ENCODE data around the gene ADARB2.
"Not testable (repeated sequence)": the region's sequence is repeated elsewhere in the genome, so short reads cannot be mapped to it uniquely, and the experiment has no call there.

The ADARB2 gene

DNA sequence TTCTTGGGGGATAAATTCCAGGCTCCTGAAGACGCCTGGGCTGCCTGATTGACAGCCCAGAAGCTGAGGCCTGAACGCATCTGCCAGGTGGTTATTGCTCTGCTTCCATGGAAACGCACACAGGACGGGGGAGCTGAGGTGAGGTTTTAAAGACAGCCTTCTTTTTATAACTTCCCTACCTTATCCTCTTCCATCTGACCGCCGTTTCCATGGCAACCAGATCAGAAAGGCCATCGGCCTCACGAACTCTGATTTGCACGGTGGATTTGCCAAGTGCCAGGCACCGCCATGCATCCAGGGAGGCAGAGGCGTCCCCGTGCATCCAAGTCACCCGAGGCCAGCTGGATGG, 260.9 kb downstream of the ADARB2 start:
- no peak for DNase-seq

DNA sequence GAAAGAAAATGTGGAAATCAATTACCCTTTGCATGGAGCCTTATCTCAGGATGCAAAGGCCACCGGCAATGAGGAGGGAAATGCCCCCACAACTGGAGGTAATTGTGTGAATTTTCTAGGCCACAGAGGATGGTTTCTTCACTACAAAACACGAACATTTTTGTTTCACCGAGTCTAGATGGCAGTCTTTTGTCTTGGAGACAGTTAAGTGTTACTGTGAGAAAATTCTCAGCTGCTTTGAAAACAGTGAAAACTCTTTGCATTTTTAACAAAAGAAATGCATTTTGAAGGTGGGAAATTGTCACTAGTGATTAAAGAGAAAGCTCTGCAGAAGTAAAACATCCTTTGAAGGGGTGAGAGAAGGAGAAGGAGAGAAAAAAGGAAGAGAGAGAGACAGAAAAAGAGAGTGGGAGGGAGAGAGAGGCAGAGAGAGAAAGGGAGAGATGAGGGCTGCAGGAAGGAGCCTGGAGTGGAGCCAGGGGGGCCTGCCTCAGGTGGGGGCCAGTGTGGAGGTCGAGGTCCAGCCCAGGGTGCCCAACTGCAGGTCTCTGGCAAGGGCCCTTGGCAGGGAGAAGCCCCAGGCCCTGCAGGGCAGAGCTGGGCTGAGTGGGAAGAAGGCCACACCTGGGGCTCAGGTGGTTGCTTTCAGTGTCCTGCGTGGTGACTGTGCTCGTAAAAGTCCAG, 261.4 kb downstream of the ADARB2 start:
- DNase-seq = no peak

DNA sequence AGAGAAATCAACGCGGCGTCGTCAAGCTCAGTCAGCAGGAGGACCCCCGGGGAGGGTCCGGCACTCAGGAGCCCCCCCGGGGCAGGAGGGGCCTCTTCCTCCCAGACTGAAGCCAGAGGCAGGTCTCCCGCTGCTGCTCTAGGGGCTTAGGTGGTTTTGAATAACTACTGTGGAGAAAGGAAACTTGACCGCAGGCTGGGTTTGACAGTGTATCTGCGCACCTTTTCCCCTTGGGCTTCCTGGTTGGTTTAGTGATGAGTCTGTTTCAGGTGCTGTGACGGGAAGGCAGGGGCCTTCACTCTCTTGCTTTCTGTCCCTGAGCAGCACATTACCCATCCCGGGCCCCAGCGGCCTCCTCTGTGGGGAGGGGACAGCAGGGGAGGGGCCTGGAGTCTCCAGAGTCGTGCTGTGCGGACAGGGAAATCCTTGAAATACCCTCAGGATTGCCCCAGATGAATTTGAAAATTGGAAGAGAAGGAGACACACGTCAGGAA, 262.2 kb downstream of the ADARB2 start:
- DNase-seq = no peak

DNA sequence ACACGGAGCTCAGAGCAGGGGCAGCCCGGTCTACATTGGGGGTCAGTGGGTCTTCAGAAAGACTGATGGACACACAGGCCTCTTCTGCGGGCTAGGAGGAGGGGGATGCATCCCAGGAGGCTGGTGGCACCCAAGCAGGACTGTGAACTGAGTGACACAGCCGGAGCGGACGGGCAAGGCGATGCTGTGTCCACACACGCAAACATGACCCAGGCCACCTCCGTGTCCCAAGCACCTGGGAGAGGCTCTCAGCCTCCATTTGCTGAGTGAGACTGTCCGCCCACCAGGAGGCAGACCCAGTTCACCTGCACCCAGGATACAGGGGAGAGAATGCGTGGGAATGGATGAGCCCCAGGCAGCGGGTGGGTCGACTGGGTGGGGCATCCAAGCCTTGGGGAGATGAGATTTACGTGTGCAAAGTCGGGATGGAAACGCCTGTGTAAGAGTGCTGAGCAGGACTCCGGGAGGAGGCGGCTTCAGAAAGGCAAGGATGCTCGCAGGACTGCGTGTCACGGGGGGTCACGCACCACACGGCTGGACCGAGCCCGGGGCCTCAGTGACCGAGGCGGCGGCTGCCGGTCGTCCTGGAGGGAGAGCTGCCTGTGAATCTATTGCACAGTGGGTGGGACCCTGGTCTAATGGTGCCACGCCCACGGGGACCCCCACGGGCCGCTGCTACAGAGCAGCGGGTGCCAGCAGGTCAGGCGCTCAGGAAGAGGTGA, 262.8 kb downstream of the ADARB2 start:
- DNase-seq = no peak

DNA sequence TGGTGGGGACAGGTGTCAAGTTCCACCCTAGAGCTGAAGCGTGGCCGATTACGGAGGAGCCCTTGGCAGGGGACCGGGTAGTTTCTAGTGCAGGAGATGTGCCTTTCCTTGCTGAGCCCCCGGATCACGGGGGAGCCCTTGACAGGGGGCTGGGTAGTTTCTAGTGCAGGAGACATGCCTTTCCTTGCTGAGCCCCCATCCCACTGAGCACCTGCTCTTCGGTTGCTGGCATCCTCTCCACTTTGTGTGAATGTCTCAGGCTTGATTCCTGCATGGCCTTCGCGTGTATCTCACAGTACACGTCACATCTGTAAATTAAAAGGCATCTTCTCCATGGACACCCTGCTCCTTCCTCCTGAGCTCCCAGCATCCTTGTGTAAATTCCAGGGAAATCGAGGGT, 263.5 kb downstream of the ADARB2 start:
- DNase-seq = no peak

DNA sequence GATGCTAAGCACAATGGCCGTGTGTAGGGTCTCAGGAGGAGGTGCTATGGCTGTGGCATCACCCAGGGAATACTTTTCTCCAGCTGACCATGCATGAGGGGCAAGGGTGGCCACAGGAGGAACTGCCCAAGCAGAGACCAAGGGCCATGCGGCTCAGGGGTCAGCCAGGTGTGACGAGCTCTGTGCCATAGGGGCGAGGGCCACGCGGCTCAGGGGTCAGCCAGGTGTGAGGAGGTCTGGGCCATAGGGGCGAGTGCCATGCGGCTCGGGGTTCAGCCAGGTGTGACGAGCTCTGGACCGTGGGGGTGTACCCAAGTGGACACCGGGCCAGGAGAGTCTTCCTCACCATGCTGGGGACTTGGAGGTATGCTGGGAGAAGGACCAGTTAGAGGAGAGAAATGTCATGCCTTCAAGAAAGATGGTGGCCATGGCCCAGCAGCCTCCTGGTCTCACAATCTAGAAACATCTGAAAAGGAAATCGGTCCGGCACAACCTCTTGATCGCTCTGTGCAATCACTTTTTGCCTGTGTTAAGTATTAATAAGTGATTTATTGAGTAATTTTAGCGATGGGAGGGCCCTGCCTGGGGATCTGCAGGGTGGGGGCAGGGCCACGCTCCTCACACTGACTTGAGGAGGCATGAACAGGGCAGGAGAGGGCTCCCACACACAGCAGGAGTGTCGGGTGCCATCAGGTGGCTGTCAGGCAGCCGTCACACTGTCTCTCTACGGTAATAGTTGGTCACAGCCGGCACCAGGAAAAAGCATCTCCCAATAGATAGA, 265.0 kb downstream of the ADARB2 start:
- DNase-seq = no peak

DNA sequence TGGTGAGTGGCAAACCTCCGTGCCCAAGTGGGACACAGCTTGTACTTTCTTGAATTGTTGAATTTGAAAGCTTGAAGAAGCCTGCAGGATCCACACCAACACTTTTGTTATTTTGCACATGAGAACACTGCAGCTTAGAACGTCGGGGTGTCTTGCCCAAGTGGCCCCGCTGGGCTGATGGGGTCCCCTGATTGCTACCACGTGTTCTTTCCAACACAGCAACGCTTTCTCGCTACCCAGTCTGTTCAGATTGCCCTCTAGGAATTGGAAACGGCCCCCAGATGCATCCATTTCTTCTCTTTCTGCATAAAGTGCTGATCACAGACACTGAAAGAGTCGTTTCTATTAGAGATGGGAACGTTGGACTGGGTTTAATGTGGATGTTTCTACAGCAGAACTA, 268.5 kb downstream of the ADARB2 start:
- no peak for DNase-seq

DNA sequence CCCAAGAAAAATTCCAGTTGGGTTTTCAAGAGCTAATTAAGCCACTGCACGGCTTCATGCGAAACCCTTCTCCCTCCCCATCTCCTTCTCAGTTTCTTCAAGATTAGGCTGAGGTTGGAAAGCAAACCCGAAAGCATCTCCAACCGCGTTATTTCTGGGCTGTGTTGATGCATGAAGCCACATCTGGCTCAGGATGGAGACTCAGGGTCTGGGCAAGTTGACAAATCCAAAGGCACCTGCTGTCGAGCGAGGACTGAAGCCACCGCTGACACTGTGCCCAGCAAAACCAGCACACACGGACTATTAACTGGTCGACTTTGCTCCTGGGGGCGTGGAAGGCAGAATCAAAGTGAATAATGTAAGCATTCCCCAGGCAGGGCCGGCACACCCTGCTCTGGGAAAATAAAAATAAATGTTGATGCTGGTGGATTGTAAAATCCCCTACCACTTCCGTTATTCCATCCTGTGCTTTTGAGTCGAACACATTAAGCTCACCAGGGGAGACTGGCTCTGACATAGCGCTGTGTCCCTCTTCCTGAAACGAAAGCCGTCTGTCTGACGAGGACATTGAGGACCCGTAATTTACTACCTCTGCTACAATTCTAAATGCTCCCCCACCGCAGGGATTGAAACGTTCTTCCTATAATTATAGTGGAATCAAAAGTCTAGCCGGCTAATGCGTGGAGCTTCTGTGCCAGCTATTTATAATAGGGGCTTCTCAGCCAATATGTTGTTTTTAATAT, 269.8 kb downstream of the ADARB2 start:
- no peak for DNase-seq

DNA sequence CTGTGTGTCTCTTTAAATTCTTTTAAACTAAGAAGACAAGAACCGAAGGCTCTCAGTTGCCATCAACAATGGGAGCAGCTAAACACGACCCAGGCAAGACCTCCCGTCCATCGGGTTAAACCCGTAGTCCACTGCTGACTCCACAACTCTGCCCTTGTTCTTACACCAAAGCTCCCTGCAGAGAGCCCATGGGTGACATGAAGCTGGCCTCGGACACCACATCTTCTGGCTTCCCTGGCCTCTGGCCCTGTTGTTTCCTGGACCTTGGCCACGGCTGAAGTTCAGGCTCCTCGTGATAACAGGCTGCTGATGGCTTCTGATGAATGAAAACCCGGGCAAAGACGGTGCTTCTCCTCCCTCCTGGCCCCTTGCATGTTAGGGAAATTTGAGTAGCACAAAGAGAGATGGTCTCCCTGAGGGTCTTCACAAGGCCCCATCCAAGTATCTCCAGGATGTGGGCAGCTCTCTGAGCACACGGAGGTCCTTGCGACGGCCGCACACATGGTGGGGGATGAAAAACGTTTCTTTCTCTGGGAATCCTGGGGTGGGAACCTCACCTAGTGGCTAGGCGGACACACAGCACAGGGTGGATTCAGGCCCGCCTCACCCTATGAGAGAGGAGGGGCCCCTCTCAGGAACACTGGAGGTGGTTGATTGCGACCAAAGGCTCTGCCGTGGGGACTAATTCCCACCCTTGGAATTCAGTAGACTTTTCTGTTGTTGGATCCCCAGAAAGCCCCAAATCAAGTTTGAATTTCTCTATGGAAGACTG, 271.1 kb downstream of the ADARB2 start:
- no peak for DNase-seq

DNA sequence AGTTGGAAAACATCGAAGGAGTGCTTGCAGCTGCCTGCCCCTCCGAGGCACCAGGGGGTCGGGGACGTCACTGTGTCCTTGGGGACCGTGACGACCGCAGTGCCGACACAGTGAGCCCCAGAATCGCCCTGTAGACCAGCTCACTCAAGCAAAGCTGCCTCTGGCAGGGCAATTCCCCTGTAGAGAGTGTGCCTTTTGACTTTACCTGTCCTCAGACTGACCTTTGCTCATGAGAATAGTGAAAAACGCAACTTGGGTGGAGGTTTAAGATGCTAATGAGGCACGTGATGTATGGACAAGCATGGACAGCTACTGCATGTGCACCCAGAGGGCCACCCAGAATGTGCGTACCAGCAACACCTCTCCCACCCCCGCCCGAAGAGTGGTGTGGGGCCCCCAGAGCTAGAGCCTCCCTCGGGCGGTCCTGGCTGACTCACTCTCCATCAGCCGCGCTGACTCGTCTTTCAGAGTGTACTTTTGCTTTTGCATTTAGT, 271.9 kb downstream of the ADARB2 start:
- no peak for DNase-seq

DNA sequence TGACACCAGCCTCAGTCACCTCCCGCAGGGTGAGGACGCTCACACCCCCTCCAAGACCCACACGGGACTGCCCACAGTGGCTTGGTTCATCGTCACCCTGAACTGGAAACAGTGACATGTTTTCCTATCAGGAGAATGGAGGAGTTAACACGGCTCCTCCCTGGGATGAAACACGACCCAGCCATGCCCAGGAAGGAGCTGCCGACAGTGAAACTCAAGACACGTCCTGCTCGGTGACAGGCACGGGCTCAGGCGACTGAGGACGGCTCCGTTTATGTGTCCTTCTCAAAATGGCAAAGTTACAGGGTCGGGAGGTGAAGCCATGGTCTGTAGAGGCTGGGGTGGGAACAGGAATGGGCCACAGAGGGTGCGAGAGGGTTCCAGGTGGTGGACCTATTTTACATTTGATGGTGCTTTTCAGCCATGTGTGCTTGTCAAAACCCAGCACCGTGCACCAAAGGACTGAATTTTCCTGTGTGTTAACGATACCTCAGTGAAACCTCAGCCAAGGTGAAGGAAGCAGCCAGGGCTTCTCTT, 272.4 kb downstream of the ADARB2 start:
- DNase-seq = no peak

DNA sequence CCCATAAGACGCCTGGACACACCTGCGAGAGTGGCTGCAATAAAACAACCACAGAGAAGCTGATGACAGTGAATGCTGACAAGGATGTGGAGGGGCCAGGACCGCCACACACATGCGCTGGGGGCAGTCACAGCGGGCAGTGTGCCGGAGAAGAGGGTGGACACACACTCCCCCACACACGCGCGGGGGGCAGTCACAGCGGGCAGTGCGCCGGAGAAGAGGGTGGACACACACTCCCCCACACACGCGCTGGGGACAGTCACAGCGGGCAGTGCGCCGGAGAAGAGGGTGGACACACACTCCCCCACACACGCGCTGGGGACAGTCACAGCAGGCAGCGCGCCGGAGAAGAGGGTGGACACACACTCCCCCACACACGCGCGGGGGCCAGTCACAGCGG, 273.4 kb downstream of the ADARB2 start:
- DNase-seq = not testable (repeated sequence)

DNA sequence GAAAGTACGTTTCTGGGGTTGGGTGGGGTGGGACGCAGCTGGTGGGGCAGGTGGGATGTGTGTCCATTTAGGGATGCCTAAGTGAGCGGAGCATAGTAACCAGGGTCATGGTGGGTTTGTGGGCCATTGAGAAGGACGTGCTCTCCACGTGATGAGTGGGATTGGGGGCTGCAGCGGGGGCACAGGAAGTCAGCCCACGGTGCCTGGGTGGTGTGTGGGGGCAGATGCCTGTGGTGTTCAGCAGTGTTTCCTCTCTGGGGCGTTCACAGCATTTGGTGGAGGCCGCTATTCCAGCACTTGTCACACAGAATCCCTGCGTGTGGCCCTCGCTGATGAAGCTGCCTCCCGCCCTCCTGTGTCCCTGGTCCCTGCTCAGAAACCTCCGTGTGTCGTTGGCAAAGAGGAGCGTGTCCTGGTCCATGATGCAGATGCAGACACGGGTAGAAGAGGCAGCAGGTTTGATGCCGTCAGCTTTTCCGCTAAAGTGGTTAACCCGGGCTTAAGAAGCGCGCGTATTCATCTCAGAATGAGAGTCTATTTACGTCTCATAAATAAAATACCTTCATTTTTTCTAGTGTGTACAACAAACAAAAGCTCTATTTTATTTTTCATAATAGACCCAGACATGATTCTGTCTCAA, 274.2 kb downstream of the ADARB2 start:
- DNase-seq = no peak

DNA sequence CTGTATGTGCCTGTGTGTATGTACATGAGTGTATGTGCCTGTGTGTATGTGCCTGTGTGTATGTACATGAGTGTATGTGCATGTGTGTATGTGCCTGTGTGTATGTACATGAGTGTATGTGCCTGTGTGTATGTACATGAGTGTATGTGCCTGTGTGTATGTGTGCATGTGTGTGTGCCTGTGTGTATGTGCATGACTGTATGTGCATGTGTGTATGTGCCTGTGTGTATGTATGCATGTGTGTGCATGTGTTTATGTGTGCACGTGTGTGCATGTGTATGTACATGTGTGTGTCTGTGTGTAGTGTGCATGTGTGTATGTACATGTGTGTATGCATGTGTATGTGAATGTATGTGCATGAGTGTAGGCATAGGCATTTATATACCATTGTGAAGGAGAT, 274.8 kb downstream of the ADARB2 start:
- no peak for DNase-seq

DNA sequence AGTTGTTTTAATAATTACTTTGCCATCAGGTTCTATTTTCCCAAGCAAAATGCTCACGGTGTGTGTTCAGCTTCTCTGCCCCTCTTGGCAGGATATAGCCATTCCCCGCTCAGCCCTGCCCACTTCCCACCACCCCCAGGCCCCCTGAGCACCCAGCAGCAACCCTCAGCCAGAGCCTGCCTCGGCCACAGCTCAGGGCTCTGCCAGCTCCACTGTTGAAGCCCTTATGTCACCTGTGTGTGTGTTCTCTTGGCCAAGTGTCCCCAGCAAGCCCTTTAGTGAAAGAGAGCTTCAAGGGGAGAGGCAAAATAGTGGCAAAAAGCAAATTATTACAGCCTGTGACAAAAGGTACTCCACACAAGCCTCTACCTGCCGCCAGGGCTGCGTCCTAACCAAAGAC, 275.3 kb downstream of the ADARB2 start:
- DNase-seq = no peak

DNA sequence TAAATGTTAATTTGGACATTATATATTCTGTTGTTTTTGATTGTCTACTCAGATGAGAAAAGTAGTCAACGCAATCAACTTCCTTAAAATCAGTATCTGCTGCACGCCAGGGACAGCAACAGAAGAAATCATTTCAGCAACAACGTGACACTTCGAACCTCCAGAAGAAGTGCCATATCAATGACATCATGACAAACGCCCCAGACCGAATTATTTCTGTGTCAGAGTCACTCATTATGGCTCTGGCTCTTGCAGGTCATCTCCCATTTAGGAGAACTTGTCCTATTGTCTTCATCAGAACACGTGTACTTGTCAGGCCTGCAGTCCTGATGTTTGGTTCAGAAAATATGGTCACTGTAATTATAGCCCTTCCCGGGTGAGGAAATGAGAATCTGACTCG, 276.3 kb downstream of the ADARB2 start:
- DNase-seq = no peak

DNA sequence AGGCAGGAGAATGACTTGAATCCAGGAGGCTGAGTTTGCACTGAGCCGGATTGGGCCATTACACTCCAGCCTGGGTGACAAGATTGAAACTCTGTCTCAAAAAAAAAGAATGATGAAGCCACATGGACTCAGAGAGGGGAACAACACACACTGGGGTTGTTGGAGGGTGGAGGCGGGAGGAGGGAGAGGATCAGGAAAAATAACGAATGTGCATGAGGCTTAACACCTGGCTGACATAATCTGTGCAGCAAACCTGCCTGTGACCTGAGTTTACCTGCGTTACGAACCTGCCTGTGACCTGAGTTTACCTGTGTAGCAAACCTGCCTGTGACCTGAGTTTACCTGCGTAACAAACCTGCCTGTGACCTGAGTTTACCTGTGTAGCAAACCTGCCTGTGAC, 277.7 kb downstream of the ADARB2 start:
- not testable (repeated sequence) for DNase-seq

DNA sequence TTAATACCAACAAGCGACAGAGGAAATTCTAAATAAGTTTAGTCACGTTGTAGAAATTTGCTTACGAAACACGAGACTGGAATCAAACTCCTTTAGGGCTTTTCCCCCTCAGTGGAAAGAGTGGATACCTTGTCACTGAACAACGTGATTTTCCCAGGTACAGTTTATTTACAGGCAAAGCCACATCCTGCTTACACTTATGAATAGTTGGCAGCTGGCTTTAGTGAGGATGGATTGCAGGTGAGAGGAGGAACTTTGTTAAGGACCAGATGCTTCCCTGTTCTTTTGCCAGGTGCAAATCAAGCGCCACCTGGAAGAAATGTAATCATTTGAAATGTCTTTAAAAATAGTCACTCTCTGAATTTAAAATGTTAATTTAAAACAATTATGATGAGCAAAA, 282.4 kb downstream of the ADARB2 start:
- DNase-seq = no peak

DNA sequence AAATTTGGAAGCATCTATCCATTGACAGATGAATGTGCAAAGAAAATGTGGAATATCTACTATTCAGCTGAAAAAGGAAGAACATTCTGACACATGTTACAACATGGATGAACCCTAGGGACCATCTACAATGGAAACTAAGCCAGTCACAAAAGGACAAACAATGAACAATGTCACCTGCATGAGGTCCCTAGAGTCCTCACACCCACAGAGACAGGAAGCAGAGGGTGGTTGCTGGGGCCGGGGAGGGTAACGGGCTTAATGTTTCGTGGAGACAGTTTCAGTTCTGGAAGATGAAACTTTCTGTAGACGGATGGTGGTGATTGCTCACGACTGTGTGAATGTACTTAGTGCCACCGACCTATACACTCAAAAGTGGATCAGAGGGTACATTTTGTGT, 282.9 kb downstream of the ADARB2 start:
- DNase-seq = no peak

DNA sequence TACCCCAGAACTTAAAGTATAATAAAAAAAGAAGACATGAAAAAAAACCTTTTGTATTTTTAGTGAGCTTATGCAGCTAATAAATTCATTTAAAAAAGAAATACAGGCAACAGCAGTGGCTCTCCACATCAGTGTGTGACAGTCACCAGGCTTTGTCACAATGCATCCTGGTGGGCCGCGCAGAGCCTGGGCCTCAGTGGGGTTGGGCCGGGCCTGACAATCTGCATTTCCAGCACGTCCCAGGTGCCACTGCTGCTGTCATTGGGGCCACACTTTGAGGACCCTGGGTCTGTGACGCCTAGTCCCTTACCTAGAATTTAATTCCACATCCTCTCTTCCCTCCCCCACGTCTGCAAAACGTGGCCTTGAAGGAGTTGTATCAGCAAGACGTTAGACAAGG, 284.5 kb downstream of the ADARB2 start:
- DNase-seq = no peak

DNA sequence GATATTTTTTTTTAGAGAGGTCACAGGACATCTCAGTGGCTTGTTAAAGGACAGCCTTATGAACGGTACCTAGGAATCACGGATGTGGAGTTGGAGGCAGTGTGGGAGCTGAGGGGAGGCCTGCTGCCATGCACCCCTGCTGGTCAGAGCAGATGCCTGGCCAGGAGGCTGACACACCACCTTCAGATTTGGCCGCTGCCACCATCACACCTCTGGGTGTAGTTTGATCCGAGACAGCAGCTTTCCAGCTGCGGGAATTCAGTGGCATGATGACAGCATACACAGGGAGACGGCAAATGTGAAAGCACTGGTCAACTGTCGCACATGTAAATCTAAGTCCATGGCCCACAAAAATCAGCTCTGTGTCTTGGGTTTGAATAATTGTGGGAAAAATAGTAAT, 285.4 kb downstream of the ADARB2 start:
- no peak for DNase-seq
